Thyroid gland (tissue), 4 donors: Measurements from ENCODE around the gene SIGLEC15.

Experiments used
- CTCF ChIP-seq, 6 experiments: fragments of 200-600 bp in 3 of 6; fragments of 450-650 bp in 3 of 6; sonication (generic) in 3 of 6; IDR thresholded peaks; one replicate each; pipeline ENCODE4 v1.5.1; 2016 to 2019; ENCODE audit warnings: antibody characterized with exemption in 6 of 6, mild to moderate bottlenecking in 2 of 6, inconsistent platforms in 1 of 6, moderate library complexity in 1 of 6
- POLR2A ChIP-seq, 2 donors: fragments of 450-650 bp; IDR thresholded peaks; one replicate each; pipeline ENCODE4 v1.6.1; 2017; ENCODE audit warnings: antibody characterized with exemption in 2 of 2, mild to moderate bottlenecking in 2 of 2, moderate library complexity in 1 of 2

- TF ChIP-seq CTCF (IDR thresholded peaks at IDR 0.05), result no peak
- no peak for TF ChIP-seq POLR2A (IDR thresholded peaks at IDR 0.05)
Observed at GRCh38 chr18:45821711-45822110, 3.8 kb upstream of the SIGLEC15 start.
